ENCODE data around the gene ZNF391.
"Not testable (repeated sequence)": the region's sequence is repeated elsewhere in the genome, so short reads cannot be mapped to it uniquely, and the experiment has no call there.

ZNF391 gene

GRCh38 chr6:27388293-27389197, at the start of gene ZNF391:
Gene ZNF391 (plus strand): TSS chr6:27388759. CDS start chr6:27400371, 11,612 bp downstream.
- DNase-seq (ENCODE audit: low read depth) = peak; percentile 60

- DNase-seq (ENCODE audit: low read depth) = no peak
Observed at GRCh38 chr6:27352850-27353249, 35.7 kb upstream of the ZNF391 start.

DNA sequence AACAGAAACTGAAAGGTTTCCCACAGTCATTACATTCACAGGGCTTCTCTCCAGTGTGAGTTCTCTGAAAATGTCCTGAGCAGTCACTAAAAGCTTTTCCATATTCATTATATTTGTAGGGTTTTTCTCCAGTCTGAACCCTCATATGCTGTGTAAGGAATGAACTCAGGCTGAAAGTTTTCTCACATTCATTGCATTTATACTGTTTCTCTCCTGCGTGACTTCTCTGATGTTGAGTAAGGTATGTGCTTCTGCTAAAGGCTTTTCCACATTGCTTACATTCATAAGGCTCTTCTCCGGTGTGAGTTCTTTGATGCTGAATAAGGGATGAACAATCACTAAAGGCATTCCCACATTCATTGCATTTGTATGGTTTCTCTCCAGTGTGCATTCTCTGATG, 29.8 kb upstream of the ZNF391 start:
- DNase-seq (ENCODE audit: low read depth) = no peak

DNA sequence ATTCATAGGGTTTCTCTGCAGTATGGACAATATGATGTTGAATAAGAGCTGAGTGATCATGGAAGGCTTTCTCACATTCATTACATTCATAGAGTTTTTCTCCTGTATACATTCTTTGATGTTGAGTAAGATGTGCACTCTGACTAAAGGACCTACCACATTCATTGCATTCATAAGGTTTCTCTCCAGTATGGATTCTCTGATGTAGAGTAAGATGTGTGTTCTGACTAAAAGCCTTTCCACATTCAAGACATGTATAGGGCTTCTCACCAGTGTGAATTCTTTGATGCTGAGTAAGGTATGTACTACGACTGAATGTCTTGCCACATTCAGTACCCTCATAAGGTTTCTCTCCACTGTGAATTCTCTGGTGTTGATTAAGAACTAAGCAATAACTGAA, 29.3 kb upstream of the ZNF391 start:
- no peak for DNase-seq (ENCODE audit: low read depth)

DNA sequence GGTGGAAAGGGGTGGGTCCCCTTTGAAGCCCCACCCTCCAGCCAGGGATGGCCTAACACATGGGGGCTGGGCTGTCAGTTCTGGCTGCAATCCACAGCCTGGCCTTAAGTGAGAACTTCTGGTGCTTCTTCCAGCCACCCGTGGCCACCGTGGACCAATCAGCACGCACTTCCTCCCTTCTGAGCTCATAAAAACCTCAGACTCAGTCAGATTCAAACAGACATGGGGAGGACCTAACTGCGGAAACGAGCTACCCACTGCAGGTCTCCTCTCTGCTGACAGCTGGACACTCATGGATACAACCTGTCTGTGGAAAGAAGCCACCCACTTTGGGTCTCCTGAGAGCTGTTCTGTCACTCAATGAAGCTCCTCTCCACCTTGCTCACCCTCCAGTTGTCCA, 20.4 kb upstream of the ZNF391 start:
- no peak for DNase-seq (ENCODE audit: low read depth)

GRCh38 chr6:27370391-27370790, 18.2 kb upstream of the ZNF391 start:
- no peak for DNase-seq (ENCODE audit: low read depth)

GRCh38 chr6:27374824-27375612, 13.5 kb upstream of the ZNF391 start:
- DNase-seq (ENCODE audit: low read depth) = no peak

- no peak for DNase-seq (ENCODE audit: low read depth)
Observed at GRCh38 chr6:27375613-27376079, 12.9 kb upstream of the ZNF391 start.

- DNase-seq (ENCODE audit: low read depth) = not testable (repeated sequence)
Observed at GRCh38 chr6:27378406-27378805, 10.2 kb upstream of the ZNF391 start.

DNA sequence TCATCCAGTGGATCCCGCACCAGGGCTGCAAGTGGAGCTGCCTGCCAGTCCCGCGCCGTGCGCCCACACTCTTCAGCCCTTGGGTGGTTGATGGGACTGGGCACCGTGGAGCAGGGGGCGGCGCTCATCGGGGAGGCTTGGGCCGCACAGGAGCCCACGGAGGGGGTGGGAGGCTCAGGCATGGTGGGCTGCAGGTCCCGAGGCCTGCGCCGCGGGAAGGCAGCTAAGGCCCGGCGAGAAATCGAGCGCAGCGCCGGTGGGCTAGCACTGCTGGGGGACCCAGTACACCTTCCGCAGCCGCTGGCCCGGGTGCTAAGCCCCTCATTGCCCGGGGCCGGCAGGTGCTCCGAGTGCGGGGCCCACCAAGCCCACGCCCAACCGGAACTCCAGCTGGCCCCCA, 7.6 kb upstream of the ZNF391 start:
- DNase-seq (ENCODE audit: low read depth) = not testable (repeated sequence)

GRCh38 chr6:27383011-27383410, 5.5 kb upstream of the ZNF391 start:
- no peak for DNase-seq (ENCODE audit: low read depth)

GRCh38 chr6:27383481-27383880, 5.1 kb upstream of the ZNF391 start:
- no peak for DNase-seq (ENCODE audit: low read depth)

DNA sequence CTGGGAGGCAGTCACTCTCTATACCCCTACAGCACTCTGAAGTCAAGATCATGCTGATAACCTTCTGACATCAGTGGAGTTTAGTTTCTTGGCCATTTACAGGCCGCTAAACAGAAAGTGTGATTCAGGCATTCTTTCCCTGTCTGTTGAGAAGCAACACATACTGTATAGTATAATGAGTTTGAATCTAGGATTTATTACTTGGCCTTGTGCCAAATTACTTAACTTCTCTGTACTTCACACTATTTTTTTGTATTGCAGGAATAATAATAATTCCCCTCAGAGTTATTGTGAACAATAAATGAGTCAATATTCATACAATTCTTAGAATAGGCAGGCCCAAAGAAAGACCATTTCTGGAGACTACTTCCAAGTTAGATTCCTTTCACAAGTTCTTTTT, 4.1 kb downstream of the ZNF391 start:
- no peak for DNase-seq (ENCODE audit: low read depth)

DNA sequence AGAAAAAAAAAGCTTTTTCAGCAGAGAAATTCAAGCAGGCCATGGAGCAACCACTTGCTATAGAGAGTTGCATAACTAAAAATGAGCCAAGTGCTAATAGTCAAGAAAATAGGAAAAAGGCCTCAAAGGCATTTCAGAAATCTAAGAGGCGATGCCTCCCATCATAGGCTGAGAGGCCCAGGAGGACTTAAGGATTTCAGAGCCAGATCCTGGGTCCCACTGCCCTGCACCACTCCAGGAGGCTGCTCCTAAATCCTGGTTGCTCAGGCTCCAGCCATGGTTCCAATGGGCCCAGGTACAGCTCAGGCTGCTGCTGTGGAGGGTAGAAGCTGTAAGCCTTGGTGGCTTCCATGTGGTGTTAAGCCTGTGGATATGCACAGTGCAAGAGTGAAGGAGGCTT, 5.5 kb downstream of the ZNF391 start:
- DNase-seq (ENCODE audit: low read depth) = no peak

- no peak for DNase-seq (ENCODE audit: low read depth)
Observed at GRCh38 chr6:27400877-27401642, 12.5 kb downstream of the ZNF391 start.

DNA sequence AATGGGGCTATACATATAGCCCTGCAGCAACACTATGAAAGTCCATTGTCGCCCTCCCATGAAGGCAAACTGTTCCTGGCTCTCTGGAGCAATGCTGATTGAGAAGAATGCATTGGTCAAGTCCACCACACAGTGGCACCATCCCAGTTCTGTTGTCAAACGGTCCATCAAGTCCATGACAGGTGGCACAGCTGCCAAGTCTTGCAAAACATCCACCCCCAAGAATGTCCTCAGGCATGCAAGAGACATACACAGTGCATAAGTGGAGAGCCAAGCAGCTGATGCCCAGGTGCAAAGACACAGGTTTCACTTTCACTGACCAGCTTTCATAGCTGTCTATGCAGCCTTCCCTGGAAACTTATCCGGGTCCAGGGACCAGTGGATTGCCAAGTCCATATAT, 17.5 kb downstream of the ZNF391 start:
- DNase-seq (ENCODE audit: low read depth) = no peak

- DNase-seq (ENCODE audit: low read depth) = no peak
Observed at GRCh38 chr6:27407153-27407814, 18.7 kb downstream of the ZNF391 start.

GRCh38 chr6:27414300-27414699, 25.7 kb downstream of the ZNF391 start:
- DNase-seq (ENCODE audit: low read depth) = no peak

- no peak for DNase-seq (ENCODE audit: low read depth)
Observed at GRCh38 chr6:27414996-27415395, 26.4 kb downstream of the ZNF391 start.

DNA sequence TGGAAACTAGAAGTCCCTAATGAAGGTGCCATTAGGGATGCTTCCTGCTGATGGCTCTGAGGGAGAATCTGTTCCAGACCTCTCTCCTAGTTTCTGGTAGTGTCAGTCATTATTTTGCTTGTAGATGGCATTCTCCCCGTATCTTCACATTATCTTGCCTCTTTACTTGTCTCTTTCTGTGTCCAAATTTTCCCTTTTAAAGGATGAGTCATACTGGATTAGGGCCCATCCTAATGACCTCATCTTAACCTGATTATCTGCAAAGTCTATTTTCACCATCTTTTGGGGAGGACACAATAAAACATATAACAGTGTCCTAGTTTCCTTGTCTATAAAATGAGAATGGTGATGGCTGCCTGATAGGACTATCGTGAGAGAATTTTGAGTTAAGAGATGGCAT, 27.3 kb downstream of the ZNF391 start:
- no peak for DNase-seq (ENCODE audit: low read depth)

DNA sequence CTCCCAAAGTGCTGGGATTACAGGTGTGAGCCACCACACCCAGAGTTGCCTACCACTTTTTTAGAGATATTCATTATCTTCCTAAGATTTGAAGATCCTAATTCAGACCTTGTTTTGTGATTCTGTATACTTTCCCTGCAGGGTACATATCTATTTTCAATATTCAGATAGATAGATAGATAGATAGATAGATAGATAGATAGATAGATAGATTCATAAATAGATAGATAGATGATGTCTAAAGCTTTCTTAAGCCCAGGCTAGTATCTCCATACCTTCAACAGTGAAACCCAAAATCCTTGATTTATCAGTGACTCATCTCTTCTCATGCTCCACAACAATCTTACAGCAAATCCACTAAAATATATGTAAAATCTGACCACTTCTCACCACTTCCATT, 30.8 kb downstream of the ZNF391 start:
- no peak for DNase-seq (ENCODE audit: low read depth)

All from GM04503 (cell line).